Measurements from ENCODE around the gene MORN1.

The MORN1 gene

DNA sequence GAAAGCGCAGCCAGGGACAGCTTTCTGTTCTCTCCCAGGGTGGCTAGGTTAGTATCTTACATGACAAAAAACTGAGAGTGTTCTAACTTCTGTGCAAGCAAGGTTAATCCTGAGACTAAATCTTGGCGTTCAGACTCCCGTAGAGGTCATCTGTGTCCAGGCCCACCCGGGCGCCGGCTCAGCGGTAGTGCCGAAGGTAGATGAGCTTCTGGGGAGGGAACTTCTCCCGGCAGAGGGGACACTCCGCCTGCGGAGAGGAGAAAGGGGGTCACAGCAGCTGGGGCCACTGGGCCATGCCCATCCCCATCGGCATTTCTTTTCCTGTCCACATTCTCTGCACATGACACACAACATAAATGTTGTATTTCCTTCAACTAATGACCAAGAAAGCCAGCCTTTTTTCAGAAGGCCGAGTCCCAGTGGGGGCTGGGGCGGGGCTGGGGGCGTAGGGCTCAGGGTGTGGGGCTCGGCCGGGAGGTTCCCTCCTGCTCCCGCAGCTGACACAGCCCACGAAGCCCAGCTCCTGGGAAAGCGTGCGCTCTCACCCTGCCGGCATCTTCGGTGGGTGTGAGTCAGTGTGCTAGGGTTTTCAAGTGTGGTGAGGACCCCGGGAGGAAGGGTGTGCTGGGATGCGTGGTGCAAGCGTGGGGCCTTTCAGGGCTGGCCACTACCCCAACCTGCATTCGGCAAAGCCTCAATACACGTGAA is 14.4 kb upstream of the MORN1 start:
- no peak for DNase-seq (ENCODE audit: low spot score)
- no peak overlapping the region for H3K27ac Mint-ChIP-seq
- H3K4me1 Mint-ChIP-seq (ENCODE audit: low read depth) = no peaks in the 10 kb centered on the region
- H3K9me3 Mint-ChIP-seq = no peaks in the 10 kb centered on the region
- no peaks in the 10 kb centered on the region for H3K27me3 Mint-ChIP-seq (ENCODE audit: low read depth)
- no peak overlapping the region for H3K4me3 Mint-ChIP-seq
- H3K36me3 Mint-ChIP-seq (ENCODE audit: low read depth) = peaks cover 27% of the 10 kb centered on the region

DNA sequence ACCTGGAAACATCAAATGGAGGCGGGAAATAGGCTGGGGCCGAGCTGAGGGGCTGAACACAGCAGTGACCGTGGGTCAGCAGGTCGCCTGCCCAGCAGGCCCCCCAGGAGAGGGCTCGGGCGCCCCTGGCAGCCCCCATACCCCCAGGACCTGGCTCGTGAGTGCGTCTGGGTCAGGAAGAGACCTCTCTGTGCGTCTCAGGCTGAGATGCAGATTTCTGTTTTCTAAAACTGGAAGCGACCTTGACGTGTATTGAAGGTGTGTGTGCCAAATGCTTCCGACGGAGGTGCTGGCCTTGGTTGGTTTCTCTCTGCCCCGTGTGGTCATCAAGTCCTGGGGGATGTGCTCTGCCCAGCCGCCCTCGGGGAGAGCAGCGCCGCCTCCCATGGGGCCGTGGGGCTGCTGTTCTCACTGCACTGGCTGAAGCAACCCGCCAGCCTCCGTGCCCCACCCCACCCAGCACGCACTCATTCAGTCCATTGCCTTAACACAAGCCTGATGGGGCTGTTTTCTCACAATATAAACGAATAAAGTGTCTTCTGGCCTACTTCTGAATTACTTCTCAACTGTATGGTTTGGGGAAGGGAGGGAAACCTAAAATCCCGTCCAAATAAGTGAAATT is 13.6 kb upstream of the MORN1 start:
- Mint-ChIP-seq H3K27me3 (ENCODE audit: low read depth) (no peaks in the 10 kb centered on the region), H3K4me3 (no peak overlapping the region), H3K9me3 (no peaks in the 10 kb centered on the region), H3K4me1 (ENCODE audit: low read depth) (no peaks in the 10 kb centered on the region), H3K27ac (no peak overlapping the region), H3K36me3 (ENCODE audit: low read depth) (peaks cover 33% of the 10 kb centered on the region)
- no peak for DNase-seq (ENCODE audit: low spot score)

DNA sequence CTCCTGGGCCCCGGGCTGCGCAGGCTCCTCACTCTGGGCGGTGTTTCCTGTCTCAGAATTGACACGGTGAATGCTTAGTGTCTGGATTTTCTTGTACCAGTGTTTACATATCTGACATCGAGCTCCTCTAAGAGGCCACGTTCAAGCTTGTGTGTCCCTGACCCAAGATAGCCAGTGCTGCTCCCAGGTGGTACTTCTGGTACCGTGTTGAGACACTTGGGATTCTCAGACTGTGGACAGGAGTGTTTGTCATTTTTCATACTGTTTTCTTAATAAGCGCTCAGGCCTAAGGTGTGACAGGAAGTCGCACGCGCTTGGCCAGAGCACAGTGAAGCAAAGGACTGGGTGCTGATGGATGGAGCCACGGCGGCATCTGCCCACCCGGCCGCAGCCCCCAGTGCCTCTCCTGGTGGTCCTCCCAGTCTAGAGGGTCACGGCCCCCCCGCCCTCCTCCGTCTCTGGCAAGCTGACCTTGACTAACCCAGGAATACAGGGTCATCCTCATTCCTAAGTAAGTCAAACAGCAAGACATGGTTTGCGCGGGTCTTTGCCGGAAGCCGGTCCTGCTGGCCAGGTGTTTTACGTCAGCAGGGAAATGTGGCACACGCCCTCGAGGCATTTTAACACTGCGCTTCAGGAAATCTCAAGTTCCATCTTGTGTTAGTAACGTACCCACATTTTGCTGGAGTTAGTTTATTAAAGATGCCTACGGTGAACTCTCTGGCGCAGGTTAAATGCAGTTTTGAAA is 13.0 kb upstream of the MORN1 start:
- H3K36me3 Mint-ChIP-seq (ENCODE audit: low read depth) = peaks cover 37% of the 10 kb centered on the region
- DNase-seq (ENCODE audit: low spot score) = no peak

DNA sequence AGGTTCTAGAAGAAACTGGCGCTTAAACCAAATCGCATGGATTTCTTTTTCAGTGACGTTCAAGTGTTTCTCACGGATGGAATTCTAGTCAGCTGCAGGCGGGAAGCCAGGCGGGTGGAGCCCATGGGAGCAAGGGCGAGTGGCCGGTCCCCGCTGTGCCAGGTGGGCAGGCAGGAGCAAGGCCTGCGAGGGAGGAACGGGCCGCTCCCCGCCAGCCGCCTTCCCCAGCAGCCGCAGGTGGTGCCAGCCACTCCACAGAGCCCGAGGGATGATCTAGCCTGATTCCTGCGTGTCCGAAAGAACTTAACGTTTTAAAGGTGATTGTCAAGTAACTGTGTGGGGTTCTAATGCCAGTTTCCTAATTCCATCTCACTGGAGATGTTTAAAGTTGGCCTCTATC is 11.9 kb upstream of the MORN1 start:
- H3K27ac Mint-ChIP-seq = no peak overlapping the region
- no peaks in the 10 kb centered on the region for H3K9me3 Mint-ChIP-seq
- H3K36me3 Mint-ChIP-seq (ENCODE audit: low read depth) = peaks cover 44% of the 10 kb centered on the region
- no peak overlapping the region for H3K4me3 Mint-ChIP-seq
- H3K27me3 Mint-ChIP-seq (ENCODE audit: low read depth) = no peaks in the 10 kb centered on the region
- no peaks in the 10 kb centered on the region for H3K4me1 Mint-ChIP-seq (ENCODE audit: low read depth)
- no peak for DNase-seq (ENCODE audit: low spot score)

More for the DNA sequence above, 13.0 kb upstream of the MORN1 start:
- Mint-ChIP-seq H3K27ac (no peak overlapping the region), H3K4me1 (ENCODE audit: low read depth) (no peaks in the 10 kb centered on the region), H3K9me3 (no peaks in the 10 kb centered on the region), H3K4me3 (no peak overlapping the region), H3K27me3 (ENCODE audit: low read depth) (no peaks in the 10 kb centered on the region)

DNA sequence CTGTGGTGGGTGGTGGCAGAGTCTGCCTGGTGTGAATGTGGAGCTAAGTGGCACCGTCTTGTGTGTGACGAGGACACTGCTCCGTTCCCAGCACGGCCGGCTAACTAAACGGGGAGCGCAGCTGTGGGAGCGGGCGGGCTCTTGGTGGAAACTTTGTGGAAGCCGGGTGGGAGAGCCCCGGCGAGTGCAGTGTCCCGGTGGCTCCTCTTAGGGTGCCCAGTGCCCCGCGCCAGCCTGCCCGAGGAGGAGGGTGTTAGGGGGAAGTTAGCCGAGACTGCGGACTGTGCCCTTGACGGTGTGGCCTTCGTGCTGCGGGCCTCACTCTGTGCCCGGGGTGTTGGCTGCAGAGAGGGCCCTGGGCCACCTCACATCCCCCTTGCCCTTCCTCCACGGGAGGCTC is 11.1 kb upstream of the MORN1 start:
- no peak for DNase-seq (ENCODE audit: low spot score)
- Mint-ChIP-seq H3K36me3 (ENCODE audit: low read depth) (peaks cover 46% of the 10 kb centered on the region), H3K4me1 (ENCODE audit: low read depth) (no peaks in the 10 kb centered on the region), H3K27ac (no peak overlapping the region), H3K9me3 (no peaks in the 10 kb centered on the region), H3K4me3 (no peak overlapping the region), H3K27me3 (ENCODE audit: low read depth) (no peaks in the 10 kb centered on the region)

DNA sequence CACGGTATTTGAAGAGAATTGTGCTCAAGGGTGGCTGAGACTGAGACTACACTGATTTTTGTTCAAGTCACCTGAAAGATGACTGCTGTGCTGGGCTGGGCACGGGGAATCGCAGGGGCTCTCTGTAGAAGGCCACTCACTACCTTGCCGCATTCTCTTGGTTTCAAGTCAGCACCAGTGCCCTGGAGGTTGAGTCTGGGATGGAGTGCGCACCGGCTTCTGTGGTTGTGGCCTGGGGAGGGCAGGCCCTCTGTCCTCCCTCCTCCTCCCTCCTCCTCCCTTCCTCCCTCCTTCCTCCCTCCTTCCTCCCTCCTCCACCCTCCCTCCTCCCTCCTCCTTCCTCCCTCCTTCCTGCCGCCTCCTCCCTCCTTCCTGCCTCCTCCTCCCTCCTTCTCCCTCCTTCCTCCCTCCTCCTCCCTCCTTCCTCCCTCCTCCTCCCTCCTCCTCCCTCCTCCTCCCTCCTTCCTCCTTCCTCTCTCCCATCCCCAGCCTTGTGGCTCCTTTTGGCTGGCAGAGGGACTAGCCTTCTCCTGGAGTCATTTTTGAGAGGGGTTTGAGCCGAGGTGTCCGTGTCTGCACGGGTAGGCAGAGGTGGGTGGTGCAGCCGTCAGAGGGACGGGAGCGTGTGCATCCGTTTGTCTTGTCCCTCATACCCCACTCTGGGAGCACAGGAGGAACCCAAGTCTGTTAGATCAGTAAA is 9.7 kb upstream of the MORN1 start:
- Mint-ChIP-seq H3K27ac (no peak overlapping the region), H3K9me3 (no peaks in the 10 kb centered on the region), H3K4me3 (no peak overlapping the region), H3K4me1 (ENCODE audit: low read depth) (no peaks in the 10 kb centered on the region), H3K36me3 (ENCODE audit: low read depth) (peaks cover 56% of the 10 kb centered on the region), H3K27me3 (ENCODE audit: low read depth) (no peaks in the 10 kb centered on the region)
- no peak for DNase-seq (ENCODE audit: low spot score)

DNA sequence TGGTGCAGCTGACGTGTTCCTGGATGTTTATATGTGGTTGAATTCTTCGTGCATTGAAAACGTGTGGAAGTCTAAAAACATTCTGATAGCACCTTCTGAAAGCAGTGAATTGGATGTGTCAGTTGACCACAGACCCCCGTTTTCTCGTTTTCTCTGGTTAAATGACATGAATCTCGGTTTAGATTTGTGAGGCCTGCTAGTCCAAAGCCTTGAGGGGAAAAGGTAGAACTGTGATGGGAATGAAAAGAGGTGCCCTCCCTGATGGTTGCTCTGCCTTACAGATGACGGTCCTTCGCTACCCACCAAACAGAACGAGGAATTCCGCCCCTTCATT is 9.2 kb upstream of the MORN1 start:
- Mint-ChIP-seq H3K4me1 (ENCODE audit: low read depth) (no peaks in the 10 kb centered on the region), H3K27me3 (ENCODE audit: low read depth) (no peaks in the 10 kb centered on the region), H3K4me3 (no peak overlapping the region)

DNA sequence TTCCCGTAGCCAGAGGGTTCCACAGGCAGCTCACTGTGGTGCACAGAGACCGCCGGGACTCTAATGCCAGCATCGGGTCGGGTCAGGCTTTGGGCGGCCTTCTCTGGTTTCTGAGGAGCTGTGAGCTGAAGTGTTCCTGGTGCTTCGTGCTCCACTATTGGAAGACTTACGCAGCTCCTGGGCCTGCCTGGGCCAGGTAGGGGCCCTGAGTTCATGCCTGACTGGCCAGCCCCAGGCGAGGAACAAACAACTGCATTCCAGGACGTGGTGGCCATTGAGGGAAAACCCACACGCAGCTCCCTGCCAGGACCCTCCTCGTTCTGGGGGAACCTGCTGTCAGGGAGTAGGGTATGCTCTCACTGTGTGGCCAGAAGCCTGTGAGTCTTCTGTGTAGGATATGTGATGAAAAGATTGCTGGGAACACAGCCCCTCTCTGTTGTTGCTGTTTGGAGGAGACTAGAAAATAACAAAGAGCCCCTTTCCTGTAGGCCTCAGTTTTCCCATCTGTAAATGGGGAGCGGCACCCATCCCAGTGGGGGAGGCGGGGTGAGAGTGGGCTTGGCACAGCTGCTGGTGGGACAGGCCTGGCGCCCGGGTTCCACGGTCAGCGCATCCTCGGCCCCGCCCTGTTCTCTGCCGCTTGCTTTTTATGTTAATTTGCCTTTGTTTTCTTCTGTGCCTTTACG is 8.7 kb upstream of the MORN1 start:
- no peaks in the 10 kb centered on the region for H3K4me1 Mint-ChIP-seq (ENCODE audit: low read depth)
- H3K36me3 Mint-ChIP-seq (ENCODE audit: low read depth) = peaks cover 61% of the 10 kb centered on the region
- no peak for DNase-seq (ENCODE audit: low spot score)
- H3K27ac Mint-ChIP-seq = no peak overlapping the region
- H3K27me3 Mint-ChIP-seq (ENCODE audit: low read depth) = no peaks in the 10 kb centered on the region
- no peak overlapping the region for H3K4me3 Mint-ChIP-seq
- H3K9me3 Mint-ChIP-seq = no peaks in the 10 kb centered on the region

More for the DNA sequence above, 9.2 kb upstream of the MORN1 start:
- peaks cover 60% of the 10 kb centered on the region for H3K36me3 Mint-ChIP-seq (ENCODE audit: low read depth)
- no peaks in the 10 kb centered on the region for H3K9me3 Mint-ChIP-seq
- no peak overlapping the region for H3K27ac Mint-ChIP-seq
- no peak for DNase-seq (ENCODE audit: low spot score)

DNA sequence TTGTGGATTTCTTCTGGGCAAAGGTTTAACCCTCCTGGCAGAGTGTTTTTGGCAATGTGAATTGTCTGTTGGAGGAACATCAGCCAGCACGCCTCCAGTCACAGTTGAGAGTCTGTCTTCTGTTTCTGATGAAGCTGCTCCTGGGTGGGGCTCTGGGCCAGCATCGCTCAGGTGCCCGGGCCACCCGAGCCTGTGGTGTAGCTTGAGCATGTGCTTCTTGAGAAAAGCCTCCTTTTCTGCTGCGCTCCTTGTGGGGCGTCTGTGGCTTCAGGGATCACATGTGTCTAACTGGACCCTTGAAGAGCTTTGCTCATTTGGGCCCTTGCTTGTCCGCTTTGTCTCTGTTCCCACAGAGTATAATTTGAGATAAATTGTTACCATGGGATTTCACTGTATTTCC is 7.5 kb upstream of the MORN1 start:
- Mint-ChIP-seq H3K36me3 (ENCODE audit: low read depth) (peaks cover 63% of the 10 kb centered on the region), H3K27ac (no peak overlapping the region), H3K9me3 (no peaks in the 10 kb centered on the region), H3K4me3 (no peak overlapping the region), H3K27me3 (ENCODE audit: low read depth) (no peaks in the 10 kb centered on the region), H3K4me1 (ENCODE audit: low read depth) (no peaks in the 10 kb centered on the region)
- DNase-seq (ENCODE audit: low spot score) = no peak

DNA sequence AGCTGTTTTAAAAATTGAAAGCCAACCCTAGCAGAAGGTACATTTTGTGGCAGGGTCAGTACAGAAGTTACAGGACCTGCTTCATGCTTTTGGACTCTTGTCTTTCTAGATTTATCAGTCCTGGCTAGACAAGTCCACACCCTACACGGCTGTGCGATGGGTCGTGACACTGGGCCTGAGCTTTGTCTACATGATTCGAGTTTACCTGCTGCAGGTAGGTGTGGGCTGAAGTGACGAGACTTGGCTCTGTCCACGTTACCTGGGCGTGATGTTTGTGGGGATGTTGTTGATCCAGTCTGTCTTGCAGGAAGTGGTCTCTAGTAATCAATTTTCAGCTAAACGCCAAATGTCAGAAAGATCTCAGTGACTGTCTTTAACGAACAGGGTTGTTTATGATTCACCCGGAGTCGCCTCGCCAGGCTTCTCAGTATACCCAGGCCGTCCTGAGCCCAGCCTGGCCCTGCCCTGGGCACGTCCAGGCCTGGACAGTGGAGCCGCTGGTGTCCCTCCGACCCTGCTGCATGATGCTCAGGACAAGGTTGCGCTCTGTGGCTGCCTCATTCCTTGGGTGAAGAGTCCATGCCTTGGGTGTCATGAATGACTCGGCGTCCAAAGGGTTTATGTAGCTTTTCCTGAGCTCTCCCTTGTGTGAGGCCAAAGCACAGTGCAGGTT is 5.8 kb upstream of the MORN1 start:
- no peak for DNase-seq (ENCODE audit: low spot score)
- no peaks in the 10 kb centered on the region for H3K9me3 Mint-ChIP-seq
- no peak overlapping the region for H3K4me3 Mint-ChIP-seq
- no peak overlapping the region for H3K27ac Mint-ChIP-seq
- peaks cover 65% of the 10 kb centered on the region for H3K36me3 Mint-ChIP-seq (ENCODE audit: low read depth)
- no peaks in the 10 kb centered on the region for H3K27me3 Mint-ChIP-seq (ENCODE audit: low read depth)
- H3K4me1 Mint-ChIP-seq (ENCODE audit: low read depth) = peaks cover 9% of the 10 kb centered on the region

DNA sequence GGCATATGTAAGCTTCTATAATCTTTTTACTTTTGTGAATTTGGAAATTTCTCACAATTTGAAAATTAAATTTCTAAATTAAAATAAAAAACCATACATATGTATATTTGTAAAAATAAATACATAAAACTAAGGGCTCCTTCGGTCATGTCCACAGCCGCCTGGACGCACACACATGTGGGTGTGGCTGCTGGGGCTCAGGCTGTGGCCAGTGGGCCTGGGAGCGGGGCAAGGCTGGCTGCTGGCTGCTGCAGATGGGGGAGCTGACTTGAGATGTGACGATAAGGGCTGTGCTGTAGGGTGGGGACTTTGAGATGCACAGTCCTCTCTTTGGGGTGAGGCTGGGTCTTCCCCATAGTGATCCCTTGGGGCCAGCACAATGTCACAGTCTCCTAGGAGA is 5.1 kb upstream of the MORN1 start:
- Mint-ChIP-seq H3K9me3 (no peaks in the 10 kb centered on the region), H3K36me3 (ENCODE audit: low read depth) (peaks cover 60% of the 10 kb centered on the region), H3K27ac (no peak overlapping the region), H3K4me3 (no peak overlapping the region), H3K27me3 (ENCODE audit: low read depth) (no peaks in the 10 kb centered on the region), H3K4me1 (ENCODE audit: low read depth) (peaks cover 9% of the 10 kb centered on the region)
- DNase-seq (ENCODE audit: low spot score) = no peak

DNA sequence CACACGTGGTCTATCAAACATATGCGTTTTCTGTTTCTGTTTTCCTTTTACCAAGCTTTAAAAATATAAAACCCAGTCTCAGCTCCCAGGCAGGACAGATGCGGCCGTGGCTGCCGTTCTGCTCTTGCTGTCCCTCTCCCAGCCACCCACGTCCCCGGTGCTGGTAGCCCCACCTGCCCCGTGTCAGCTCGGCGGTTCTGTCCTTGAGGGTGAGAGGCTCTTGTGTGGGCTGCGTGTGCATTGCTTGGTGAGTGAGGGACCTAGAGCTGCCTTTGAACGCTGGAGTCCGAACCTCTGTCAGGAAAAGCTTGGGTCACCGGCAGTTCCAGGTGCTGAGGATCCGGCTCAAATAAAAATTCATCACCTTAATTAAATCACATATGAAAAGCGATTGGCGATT is 4.7 kb upstream of the MORN1 start:
- Mint-ChIP-seq H3K27ac (no peak overlapping the region), H3K4me3 (no peak overlapping the region), H3K27me3 (ENCODE audit: low read depth) (no peaks in the 10 kb centered on the region), H3K4me1 (ENCODE audit: low read depth) (peaks cover 9% of the 10 kb centered on the region), H3K36me3 (ENCODE audit: low read depth) (peaks cover 58% of the 10 kb centered on the region), H3K9me3 (no peaks in the 10 kb centered on the region)
- DNase-seq (ENCODE audit: low spot score) = no peak

DNA sequence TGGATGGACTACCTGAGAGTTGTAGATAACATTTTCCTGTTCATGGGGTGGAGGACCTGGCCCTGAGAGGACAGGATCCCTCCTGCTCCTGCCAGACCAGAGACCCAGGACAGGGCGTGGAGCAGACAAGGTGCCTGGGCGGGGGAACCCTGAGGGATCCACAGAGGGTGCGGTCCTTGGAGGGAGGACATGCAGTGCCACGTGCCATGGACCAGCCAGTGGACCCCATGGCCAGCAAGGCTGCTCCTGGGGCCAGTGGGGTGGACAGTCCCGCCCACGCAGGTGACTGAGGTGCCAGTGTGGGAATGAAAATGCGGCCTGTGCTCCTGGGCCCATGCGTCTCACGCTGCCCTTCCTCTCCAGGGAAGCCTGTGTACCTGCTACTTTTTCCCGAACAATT is 3.9 kb upstream of the MORN1 start:
- DNase-seq (ENCODE audit: low spot score) = no peak
- Mint-ChIP-seq H3K27ac (no peak overlapping the region), H3K9me3 (no peaks in the 10 kb centered on the region), H3K4me3 (no peak overlapping the region), H3K27me3 (ENCODE audit: low read depth) (no peaks in the 10 kb centered on the region), H3K36me3 (ENCODE audit: low read depth) (peaks cover 51% of the 10 kb centered on the region), H3K4me1 (ENCODE audit: low read depth) (peaks cover 11% of the 10 kb centered on the region)

Data from T-helper 2 cell treated with Interferon-gamma antibody and Interleukin-4, amounts not matched to agents 5 μg/mL and 100 μg/mL, for 36 hours (primary cell).